ENCODE measurements around the gene ALG10. TPM values are rescaled to one million over a fixed set of nuclear protein-coding genes. Genes with fewer than 3 reads are reported as not detected.
"Not testable (repeated sequence)": the region's sequence is repeated elsewhere in the genome, so short reads cannot be mapped to it uniquely, and the experiment has no call there.

The ALG10 gene, protein sequence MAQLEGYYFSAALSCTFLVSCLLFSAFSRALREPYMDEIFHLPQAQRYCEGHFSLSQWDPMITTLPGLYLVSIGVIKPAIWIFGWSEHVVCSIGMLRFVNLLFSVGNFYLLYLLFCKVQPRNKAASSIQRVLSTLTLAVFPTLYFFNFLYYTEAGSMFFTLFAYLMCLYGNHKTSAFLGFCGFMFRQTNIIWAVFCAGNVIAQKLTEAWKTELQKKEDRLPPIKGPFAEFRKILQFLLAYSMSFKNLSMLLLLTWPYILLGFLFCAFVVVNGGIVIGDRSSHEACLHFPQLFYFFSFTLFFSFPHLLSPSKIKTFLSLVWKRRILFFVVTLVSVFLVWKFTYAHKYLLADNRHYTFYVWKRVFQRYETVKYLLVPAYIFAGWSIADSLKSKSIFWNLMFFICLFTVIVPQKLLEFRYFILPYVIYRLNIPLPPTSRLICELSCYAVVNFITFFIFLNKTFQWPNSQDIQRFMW
- total RNA-seq, result 6.1 TPM

DNA sequence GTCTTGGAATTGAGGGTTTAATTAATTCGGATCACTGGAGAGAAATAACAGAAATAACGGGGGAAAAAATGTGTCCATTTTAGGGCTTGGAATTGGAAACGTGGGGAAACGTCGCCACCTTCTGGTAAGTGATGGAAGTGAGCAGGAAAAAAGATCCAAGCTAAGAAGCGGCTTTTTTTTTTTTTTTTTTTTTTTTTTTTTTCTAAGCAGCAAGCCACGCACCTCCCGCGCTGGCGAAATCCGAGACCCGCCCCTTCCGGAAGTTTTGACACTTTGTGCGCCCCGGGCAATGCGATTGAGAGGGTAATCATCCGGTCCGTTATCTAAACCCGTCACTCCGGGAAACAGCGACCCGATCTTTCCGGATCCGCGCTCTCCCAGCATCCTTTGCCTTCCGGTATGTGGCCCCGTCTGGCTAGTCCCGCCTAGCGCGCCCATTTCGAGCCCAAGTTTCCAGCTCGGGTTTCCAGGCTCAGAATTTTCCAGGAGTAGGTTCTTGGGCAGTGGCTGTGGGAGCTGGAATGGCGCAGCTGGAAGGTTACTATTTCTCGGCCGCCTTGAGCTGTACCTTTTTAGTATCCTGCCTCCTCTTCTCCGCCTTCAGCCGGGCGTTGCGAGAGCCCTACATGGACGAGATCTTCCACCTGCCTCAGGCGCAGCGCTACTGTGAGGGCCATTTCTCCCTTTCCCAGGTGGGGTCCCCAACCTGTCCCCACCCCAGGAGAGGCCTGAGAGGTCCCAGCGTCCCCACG lies at the start of gene ALG10:
TSS of gene ALG10 (plus strand) at position 418 of the 752 bp plus-strand sequence. CDS start at position 522, 104 bp downstream.
- H3K36me3 ChIP-seq, result no peaks in the 10 kb centered on the region
- H3K4me3 ChIP-seq, result peak within 1 kb of the TSS; percentile 73 to 78
- intact Hi-C loops (cut with DNase I), result loop anchor here (5.0 kb wide), 1 partner anchor 1265 kb away; the partner anchor contains the start of gene YARS2
- no peaks in the 10 kb centered on the region for H3K9me3 ChIP-seq
- peaks cover 18% of the 10 kb centered on the region for H3K4me1 ChIP-seq
- peak within 1 kb of the TSS; percentile 80 for H3K27ac ChIP-seq
- TF ChIP-seq POLR2AphosphoS5 (IDR thresholded peaks at IDR 0.05; ENCODE audit: insufficient read depth in 1 of 2, low read depth in 1 of 2) (peak; percentile 69 to 73), POLR2A (IDR thresholded peaks at IDR 0.05) (no peak)
- TF ChIP-seq, protein P1, sequence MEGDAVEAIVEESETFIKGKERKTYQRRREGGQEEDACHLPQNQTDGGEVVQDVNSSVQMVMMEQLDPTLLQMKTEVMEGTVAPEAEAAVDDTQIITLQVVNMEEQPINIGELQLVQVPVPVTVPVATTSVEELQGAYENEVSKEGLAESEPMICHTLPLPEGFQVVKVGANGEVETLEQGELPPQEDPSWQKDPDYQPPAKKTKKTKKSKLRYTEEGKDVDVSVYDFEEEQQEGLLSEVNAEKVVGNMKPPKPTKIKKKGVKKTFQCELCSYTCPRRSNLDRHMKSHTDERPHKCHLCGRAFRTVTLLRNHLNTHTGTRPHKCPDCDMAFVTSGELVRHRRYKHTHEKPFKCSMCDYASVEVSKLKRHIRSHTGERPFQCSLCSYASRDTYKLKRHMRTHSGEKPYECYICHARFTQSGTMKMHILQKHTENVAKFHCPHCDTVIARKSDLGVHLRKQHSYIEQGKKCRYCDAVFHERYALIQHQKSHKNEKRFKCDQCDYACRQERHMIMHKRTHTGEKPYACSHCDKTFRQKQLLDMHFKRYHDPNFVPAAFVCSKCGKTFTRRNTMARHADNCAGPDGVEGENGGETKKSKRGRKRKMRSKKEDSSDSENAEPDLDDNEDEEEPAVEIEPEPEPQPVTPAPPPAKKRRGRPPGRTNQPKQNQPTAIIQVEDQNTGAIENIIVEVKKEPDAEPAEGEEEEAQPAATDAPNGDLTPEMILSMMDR (IDR thresholded peaks at IDR 0.05), result peak; percentile 36 to 52 (median 51)
- no peaks in the 10 kb centered on the region for H3K27me3 ChIP-seq
- DNase-seq (ENCODE audit: extremely low spot score in 2 of 2), result peak; percentile 95 to 97

DNA sequence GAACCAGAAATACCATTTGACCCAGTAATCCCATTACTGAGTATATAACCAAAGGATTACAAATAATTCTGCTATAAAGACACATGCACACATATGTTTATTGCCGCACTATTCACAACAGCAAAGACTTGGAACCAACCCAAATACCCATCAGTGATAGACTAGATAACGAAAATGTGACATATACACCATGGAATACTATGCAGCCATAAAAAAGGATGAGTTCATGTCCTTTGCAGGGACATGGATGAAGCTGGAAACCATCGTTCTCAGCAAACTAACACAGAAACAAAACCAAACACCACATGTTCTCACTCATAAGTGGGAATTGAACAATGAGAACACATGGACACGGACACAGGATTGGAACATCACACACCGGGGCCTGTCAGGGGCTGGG lies 49.4 kb upstream of the ALG10 start:
- intact Hi-C loops (cut with DNase I); H3K4me3 ChIP-seq; H3K36me3 ChIP-seq; H3K9me3 ChIP-seq; DNase-seq (ENCODE audit: extremely low spot score in 2 of 2); H3K27me3 ChIP-seq; H3K4me1 ChIP-seq; H3K27ac ChIP-seq: not testable (repeated sequence)

DNA sequence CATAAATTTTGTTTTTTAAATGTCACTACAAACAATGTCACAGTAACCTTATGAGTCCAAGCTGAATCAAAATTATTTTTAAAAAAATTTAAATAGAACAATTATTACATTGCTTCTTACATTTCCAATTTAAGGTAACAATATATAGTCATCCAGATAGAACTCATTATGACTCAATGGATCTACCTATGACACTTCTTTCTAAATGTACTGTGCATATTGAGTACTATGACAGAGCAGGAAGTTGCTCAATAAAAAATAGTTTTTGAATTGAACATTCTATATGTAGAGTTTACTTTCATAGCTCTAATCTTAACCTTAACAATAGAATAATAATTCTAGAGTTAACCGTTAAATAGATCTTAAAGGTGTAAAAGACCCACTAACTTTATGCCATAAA lies 44.4 kb upstream of the ALG10 start:
- H3K27ac ChIP-seq, result no peak overlapping the region
- no peak for DNase-seq (ENCODE audit: extremely low spot score in 2 of 2)
- intact Hi-C loops (cut with DNase I), result no loop called here
- no peaks in the 10 kb centered on the region for H3K27me3 ChIP-seq
- no peaks in the 10 kb centered on the region for H3K9me3 ChIP-seq
- no peak overlapping the region for H3K4me3 ChIP-seq
- TF ChIP-seq, protein P1 (IDR thresholded peaks at IDR 0.05), result no peak
- TF ChIP-seq POLR2AphosphoS5 (IDR thresholded peaks at IDR 0.05; ENCODE audit: insufficient read depth in 1 of 2, low read depth in 1 of 2), result no peak
- no peak for TF ChIP-seq POLR2A (IDR thresholded peaks at IDR 0.05)
- H3K4me1 ChIP-seq, result no peaks in the 10 kb centered on the region
- H3K36me3 ChIP-seq, result no peaks in the 10 kb centered on the region

DNA sequence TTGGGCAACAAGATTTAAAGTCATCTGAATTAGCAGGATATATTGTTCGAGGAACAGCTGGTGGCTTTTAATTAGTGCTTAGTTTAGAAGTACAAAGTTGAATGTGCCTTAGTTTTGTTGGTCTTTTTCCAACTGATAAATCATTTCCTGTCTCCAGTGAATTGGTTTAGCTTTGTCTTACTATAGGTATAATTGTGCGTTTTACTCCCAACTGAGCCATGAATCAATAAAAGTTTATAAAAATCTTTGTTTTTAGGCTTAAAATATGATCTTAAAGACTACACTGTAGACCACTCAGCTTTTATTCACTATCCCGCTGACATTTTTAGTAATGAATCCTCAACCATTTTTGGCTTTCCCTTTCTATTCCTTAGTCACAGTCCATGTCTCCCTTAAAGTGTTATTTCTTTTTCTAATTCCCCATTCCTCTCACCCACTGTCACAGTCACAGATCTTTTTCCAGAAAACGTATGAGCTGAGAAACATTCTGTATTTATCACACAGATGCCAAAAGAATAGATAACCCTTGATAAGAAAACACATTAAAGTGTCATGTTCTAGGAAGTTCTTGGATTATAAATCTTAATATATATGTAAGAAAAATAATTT lies 34.0 kb upstream of the ALG10 start:
- H3K27me3 ChIP-seq, result no peaks in the 10 kb centered on the region
- intact Hi-C loops (cut with DNase I), result no loop called here
- no peak overlapping the region for H3K4me3 ChIP-seq
- H3K27ac ChIP-seq, result no peak overlapping the region
- no peaks in the 10 kb centered on the region for H3K9me3 ChIP-seq
- no peaks in the 10 kb centered on the region for H3K36me3 ChIP-seq
- H3K4me1 ChIP-seq, result no peaks in the 10 kb centered on the region
- TF ChIP-seq POLR2A (IDR thresholded peaks at IDR 0.05), result no peak
- no peak for DNase-seq (ENCODE audit: extremely low spot score in 2 of 2)

DNA sequence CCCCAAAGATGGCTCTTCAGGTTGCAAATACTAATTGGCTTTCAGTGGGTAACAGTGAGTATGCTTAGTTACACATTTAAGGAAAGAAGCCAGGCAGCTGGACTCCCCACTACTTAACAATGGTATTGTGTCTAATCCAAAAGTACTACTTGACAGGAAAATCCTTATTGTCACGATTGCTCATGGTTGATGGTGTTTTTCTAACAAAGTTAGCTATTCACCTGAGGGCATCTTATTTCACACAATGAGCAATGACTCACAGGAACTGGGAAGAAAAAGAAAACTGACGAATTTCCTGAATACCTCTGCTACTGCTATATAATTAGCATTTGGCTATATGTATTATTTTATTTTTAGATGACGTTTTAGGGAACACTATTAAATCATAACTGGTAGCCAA lies 33.4 kb upstream of the ALG10 start:
- TF ChIP-seq, protein P1 (IDR thresholded peaks at IDR 0.05), result no peak
- TF ChIP-seq POLR2AphosphoS5 (IDR thresholded peaks at IDR 0.05; ENCODE audit: insufficient read depth in 1 of 2, low read depth in 1 of 2), result no peak
- no peak for TF ChIP-seq POLR2A (IDR thresholded peaks at IDR 0.05)
- no peak overlapping the region for H3K27ac ChIP-seq
- H3K4me3 ChIP-seq, result no peak overlapping the region
- no peaks in the 10 kb centered on the region for H3K9me3 ChIP-seq
- no peaks in the 10 kb centered on the region for H3K27me3 ChIP-seq
- DNase-seq (ENCODE audit: extremely low spot score in 2 of 2), result no peak
- intact Hi-C loops (cut with DNase I), result no loop called here
- H3K4me1 ChIP-seq, result no peaks in the 10 kb centered on the region
- no peaks in the 10 kb centered on the region for H3K36me3 ChIP-seq

Measured in vagina (tissue), 2 donors.